Tibial nerve (tissue), 4 donors: Measurements from ENCODE around the gene YARS2. TPM values are rescaled to one million over a fixed set of nuclear protein-coding genes. Genes with fewer than 3 reads are reported as not detected.
"Not testable (repeated sequence)": the region's sequence is repeated elsewhere in the genome, so short reads cannot be mapped to it uniquely, and the experiment has no call there.

ENCODE experiments used
- DNase-seq, 2 donors: peaks; one replicate each; pipeline ENCODE4 v3.0.0-alpha.2; 2019; ENCODE audit warnings: low spot score in 2 of 2
- H3K27ac ChIP-seq, 4 donors: fragments of 200-600 bp; sonication (generic) in 3 of 4; one replicate each; pipeline ENCODE4 v1.5.1; 2017 to 2019; ENCODE audit warnings: mild to moderate bottlenecking in 1 of 4
- H3K27me3 ChIP-seq, 2 donors: fragments of 200-600 bp; sonication (generic) in 1 of 2; one replicate each; pipeline versions ENCODE4 v1.5.1 to v1.6.0; 2017 to 2019
- H3K36me3 ChIP-seq, 3 donors: fragments of 200-600 bp; sonication (generic); one replicate each; pipeline ENCODE4 v1.5.1; 2018 to 2019
- H3K4me1 ChIP-seq, 4 donors: fragments of 200-600 bp; sonication (generic) in 3 of 4; one replicate each; pipeline ENCODE4 v1.5.1; 2017 to 2019
- H3K4me3 ChIP-seq, 4 donors: fragments of 200-600 bp; sonication (generic) in 3 of 4; one replicate each; pipeline ENCODE4 v1.5.1; 2017 to 2019; ENCODE audit warnings: mild to moderate bottlenecking in 1 of 4, moderate library complexity in 1 of 4
- H3K9me3 ChIP-seq, 4 donors: fragments of 200-600 bp; sonication (generic) in 3 of 4; one replicate each; pipeline ENCODE4 v1.5.1; 2017 to 2019
- CTCF ChIP-seq, 5 experiments: fragments of 200-600 bp in 3 of 5; fragments of 450-650 bp in 2 of 5; sonication (generic) in 3 of 5; IDR thresholded peaks; one replicate each; pipeline ENCODE4 v1.5.1; 2016 to 2019; ENCODE audit warnings: antibody characterized with exemption in 5 of 5, mild to moderate bottlenecking in 3 of 5, moderate library complexity in 2 of 5
- EP300 ChIP-seq, 2 donors: sonication (generic); formaldehyde crosslinking; IDR thresholded peaks; one replicate each; pipeline ENCODE4 v1.6.1; 2017; ENCODE audit warnings: antibody characterized with exemption in 2 of 2, mild to moderate bottlenecking in 1 of 2
- POLR2A ChIP-seq, 2 donors: fragments of 450-650 bp; IDR thresholded peaks; one replicate each; pipeline ENCODE4 v1.6.1; 2017; ENCODE audit warnings: antibody characterized with exemption in 2 of 2, mild to moderate bottlenecking in 2 of 2, moderate library complexity in 2 of 2
- WGBS, 2 donors: methylation state at CpG; one replicate each; pipeline ENCODE4 v1.1.5; 2018; 5-methylcytosine and 5-hydroxymethylcytosine counted together
- total RNA-seq, 4 donors: library from RNA; depleted of rRNA; stranded (reverse); fragments of >200 nt; gene quantifications; one replicate each; pipeline ENCODE4 v1.1.0, GENCODE V29; 2016

YARS2 gene
- total RNA-seq, 4 donors from 2014 or later, result 16.3 to 38.7 (median 28.3) TPM

GRCh38 chr12:32739279-32739678 lies 16.4 kb downstream of the YARS2 start:
- 93 to 96% methylated on average over 2 of the region's 2 CpGs for WGBS, 2 donors
- TF ChIP-seq POLR2A (IDR thresholded peaks at IDR 0.05) (no peak), EP300 (IDR thresholded peaks at IDR 0.05) (no peak), CTCF (IDR thresholded peaks at IDR 0.05) (no peak)
- no peak for DNase-seq
- Histone ChIP-seq H3K9me3 (no peaks in the 10 kb centered on the region), H3K36me3 (peaks cover 0 to 79% (median 11%) of the 10 kb centered on the region in 3 donors), H3K4me3 (no peak overlapping the region), H3K27ac (no peak overlapping the region), H3K4me1 (no peaks in the 10 kb centered on the region), H3K27me3 (no peaks in the 10 kb centered on the region)

GRCh38 chr12:32737715-32738114 lies 18.0 kb downstream of the YARS2 start:
- H3K4me1 ChIP-seq, result no peaks in the 10 kb centered on the region
- no peaks in the 10 kb centered on the region for H3K9me3 ChIP-seq
- peaks cover 0 to 75% (median 11%) of the 10 kb centered on the region in 3 donors for H3K36me3 ChIP-seq
- H3K27ac ChIP-seq, result no peak overlapping the region
- WGBS, 2 donors, result 90 to 92% methylated on average over 2 of the region's 2 CpGs
- DNase-seq, result no peak
- H3K4me3 ChIP-seq, result no peak overlapping the region
- no peak for TF ChIP-seq EP300 (IDR thresholded peaks at IDR 0.05)
- no peaks in the 10 kb centered on the region for H3K27me3 ChIP-seq

GRCh38 chr12:32736445-32736844 lies 19.3 kb downstream of the YARS2 start:
- no peak for DNase-seq
- peaks cover 0 to 72% (median 6%) of the 10 kb centered on the region in 3 donors for H3K36me3 ChIP-seq
- WGBS, 2 donors, result 77 to 81% methylated on average over 3 of the region's 3 CpGs
- no peaks in the 10 kb centered on the region for H3K9me3 ChIP-seq
- H3K4me3 ChIP-seq, result no peak overlapping the region
- no peak overlapping the region for H3K27ac ChIP-seq
- H3K4me1 ChIP-seq, result no peaks in the 10 kb centered on the region
- TF ChIP-seq CTCF (IDR thresholded peaks at IDR 0.05), result no peak
- no peak for TF ChIP-seq EP300 (IDR thresholded peaks at IDR 0.05)
- TF ChIP-seq POLR2A (IDR thresholded peaks at IDR 0.05), result no peak
- H3K27me3 ChIP-seq, result no peaks in the 10 kb centered on the region

- H3K4me3 ChIP-seq, result no peak overlapping the region
- 97 to 100% methylated on average over 1 of the region's 1 CpG for WGBS, 2 donors
- H3K27ac ChIP-seq, result no peak overlapping the region
- H3K27me3 ChIP-seq, result no peaks in the 10 kb centered on the region
- TF ChIP-seq EP300 (IDR thresholded peaks at IDR 0.05) (no peak), CTCF (IDR thresholded peaks at IDR 0.05) (no peak), POLR2A (IDR thresholded peaks at IDR 0.05) (no peak)
- no peak for DNase-seq
- H3K4me1 ChIP-seq, result no peaks in the 10 kb centered on the region
- peaks cover 0 to 65% (median 2%) of the 10 kb centered on the region in 3 donors for H3K36me3 ChIP-seq
- H3K9me3 ChIP-seq, result no peaks in the 10 kb centered on the region
Observed at GRCh38 chr12:32734952-32735351, 20.7 kb downstream of the YARS2 start.

GRCh38 chr12:32727237-32727636 lies 28.5 kb downstream of the YARS2 start:
- H3K9me3 ChIP-seq, result no peaks in the 10 kb centered on the region
- no peak overlapping the region for H3K4me3 ChIP-seq
- H3K27ac ChIP-seq, result no peak overlapping the region
- 92% methylated on average over 3 of the region's 3 CpGs for WGBS, 2 donors
- no peaks in the 10 kb centered on the region for H3K27me3 ChIP-seq
- no peak for DNase-seq
- no peaks in the 10 kb centered on the region for H3K4me1 ChIP-seq
- H3K36me3 ChIP-seq, result peaks cover 0 to 70% (median 0%) of the 10 kb centered on the region in 3 donors
- no peak for TF ChIP-seq EP300 (IDR thresholded peaks at IDR 0.05)
- no peak for TF ChIP-seq CTCF (IDR thresholded peaks at IDR 0.05)
- no peak for TF ChIP-seq POLR2A (IDR thresholded peaks at IDR 0.05)

- peaks cover 0 to 71% (median 0%) of the 10 kb centered on the region in 3 donors for H3K36me3 ChIP-seq
- no peaks in the 10 kb centered on the region for H3K9me3 ChIP-seq
- H3K4me3 ChIP-seq, result no peak overlapping the region
- no peaks in the 10 kb centered on the region for H3K4me1 ChIP-seq
- WGBS, 2 donors, result 88 to 94% methylated on average over 2 of the region's 2 CpGs
- no peak for DNase-seq
- TF ChIP-seq CTCF (IDR thresholded peaks at IDR 0.05) (no peak), EP300 (IDR thresholded peaks at IDR 0.05) (no peak), POLR2A (IDR thresholded peaks at IDR 0.05) (no peak)
- H3K27ac ChIP-seq, result no peak overlapping the region
- H3K27me3 ChIP-seq, result no peaks in the 10 kb centered on the region
Observed at GRCh38 chr12:32726286-32726685, 29.4 kb downstream of the YARS2 start.

- not testable (repeated sequence) for H3K9me3 ChIP-seq, H3K27me3 ChIP-seq, H3K27ac ChIP-seq, H3K4me1 ChIP-seq, DNase-seq, H3K4me3 ChIP-seq
- 96 to 99% methylated on average over 3 of the region's 3 CpGs for WGBS, 2 donors
- peaks cover 0 to 76% (median 0%) of the 10 kb centered on the region in 3 donors for H3K36me3 ChIP-seq
Observed at GRCh38 chr12:32725308-32725707, 30.4 kb downstream of the YARS2 start.
